Neuronal stem cell (in vitro differentiated cells): ENCODE measurements around the gene METTL21C.

Experiments used
- DNase-seq: peaks from one replicate; pipeline ENCODE4 v3.0.0-alpha.2; 2013; ENCODE audit warnings: low spot score
- H2AFZ ChIP-seq: one replicate; pipeline ENCODE4 v1.6.1; 2013; ENCODE audit warnings: mild to moderate bottlenecking, low read length, inconsistent platforms
- H2AK5ac ChIP-seq: 2 replicates; pipeline ENCODE4 v1.6.1; 2013; ENCODE audit warnings: low read depth, mild to moderate bottlenecking, inconsistent platforms, low read length, moderate library complexity, mixed read lengths
- H2BK120ac ChIP-seq: 2 replicates; pipeline ENCODE4 v1.6.1; 2013; ENCODE audit warnings: low read depth, mild to moderate bottlenecking, inconsistent platforms, low read length, moderate library complexity, mixed read lengths
- H2BK12ac ChIP-seq: one replicate; pipeline ENCODE4 v1.6.1; 2013; ENCODE audit warnings: low read length, inconsistent platforms
- H2BK15ac ChIP-seq: 2 replicates; pipeline ENCODE4 v1.6.1; 2013; ENCODE audit warnings: mild to moderate bottlenecking, low read length, inconsistent platforms, mixed read lengths
- H2BK5ac ChIP-seq: one replicate; pipeline ENCODE4 v1.6.1; 2013; ENCODE audit warnings: inconsistent platforms, mild to moderate bottlenecking, low read length, moderate library complexity
- H3K14ac ChIP-seq: one replicate; pipeline ENCODE4 v1.6.1; 2013; ENCODE audit warnings: low read length, inconsistent platforms
- H3K18ac ChIP-seq: 2 replicates; pipeline ENCODE4 v1.6.1; 2013; ENCODE audit warnings: low read length, inconsistent platforms
- H3K23ac ChIP-seq: 2 replicates; pipeline ENCODE4 v1.6.1; 2013; ENCODE audit warnings: low read depth, mild to moderate bottlenecking, mixed read lengths, low read length, inconsistent platforms; ENCODE audit not compliant: poor library complexity
- H3K27ac ChIP-seq: replicated peaks from 3 replicates; pipeline ENCODE4 v1.5.1; 2013; ENCODE audit warnings: low read length, inconsistent platforms
- H3K27me3 ChIP-seq, 3 experiments: 2 replicates each; pipeline ENCODE4 v1.6.1; 2013; ENCODE audit warnings: low read length in 3 of 3, mild to moderate bottlenecking in 2 of 3, inconsistent platforms in 1 of 3, low read depth in 1 of 3, mixed read lengths in 1 of 3, moderate library complexity in 1 of 3; ENCODE audit not compliant: control insufficient read depth in 3 of 3, insufficient read depth in 3 of 3
- H3K36me3 ChIP-seq, 2 donors: replicated peaks in 1 of 2; 2 replicates each; pipeline ENCODE4 v1.6.1; 2013; ENCODE audit warnings: low read length in 2 of 2; ENCODE audit not compliant: control insufficient read depth in 2 of 2, insufficient read depth in 2 of 2
- H3K4ac ChIP-seq: 2 replicates; pipeline ENCODE4 v1.6.1; 2013; ENCODE audit warnings: inconsistent platforms, mild to moderate bottlenecking, low read length, moderate library complexity
- H3K4me1 ChIP-seq, 2 donors: 1 replicate in 1 of 2; 2 replicates in 1 of 2; pipeline ENCODE4 v1.6.1; 2013; ENCODE audit warnings: low read length in 2 of 2, low read depth in 1 of 2; ENCODE audit not compliant: control insufficient read depth in 2 of 2, insufficient read depth in 1 of 2
- H3K4me2 ChIP-seq: one replicate; pipeline ENCODE4 v1.6.1; 2013; ENCODE audit warnings: mild to moderate bottlenecking, low read length, inconsistent platforms; ENCODE audit not compliant: insufficient read depth, poor library complexity, severe bottlenecking
- H3K4me3 ChIP-seq, 2 donors: 2 replicates each; pipeline ENCODE4 v1.5.1; 2013; ENCODE audit warnings: low read length in 2 of 2, mild to moderate bottlenecking in 2 of 2, inconsistent platforms in 1 of 2, moderate library complexity in 1 of 2
- H3K79me1 ChIP-seq: one replicate; pipeline ENCODE4 v1.6.1; 2013; ENCODE audit warnings: low read depth, mild to moderate bottlenecking, inconsistent platforms, low read length, moderate library complexity
- H3K9ac ChIP-seq: one replicate; pipeline ENCODE4 v1.6.1; 2013; ENCODE audit warnings: mild to moderate bottlenecking, low read depth, low read length, inconsistent platforms; ENCODE audit not compliant: poor library complexity
- H3K9me3 ChIP-seq, 2 donors: replicated peaks in 1 of 2; 2 replicates each; pipeline versions ENCODE3 to v1.6.1; 2013; ENCODE audit warnings: low read length in 2 of 2, mild to moderate bottlenecking in 2 of 2, inconsistent platforms in 1 of 2, low read depth in 1 of 2, mixed read lengths in 1 of 2, moderate library complexity in 1 of 2; ENCODE audit not compliant: control insufficient read depth in 2 of 2, insufficient read depth in 1 of 2
- H4K8ac ChIP-seq: one replicate; pipeline ENCODE4 v1.6.1; 2013; ENCODE audit warnings: low read depth, mild to moderate bottlenecking, inconsistent platforms, low read length, moderate library complexity
- H4K91ac ChIP-seq: one replicate; pipeline ENCODE4 v1.6.1; 2013; ENCODE audit warnings: low read length, low read depth, mild to moderate bottlenecking, inconsistent platforms; ENCODE audit not compliant: poor library complexity
- WGBS, 2 donors: extraction: QIAGEN DNeasy Blood & Tissue Kit; methylation state at CpG; one replicate each; pipeline ENCODE4 v1.1.7; 2013; ENCODE audit warnings: missing lambda C conversion rate in 2 of 2, mixed read lengths in 1 of 2; ENCODE audit not compliant: insufficient read length in 2 of 2, insufficient replicate concordance in 1 of 2; ENCODE audit errors: extremely low coverage in 2 of 2; 5-methylcytosine and 5-hydroxymethylcytosine counted together

The METTL21C gene

DNA sequence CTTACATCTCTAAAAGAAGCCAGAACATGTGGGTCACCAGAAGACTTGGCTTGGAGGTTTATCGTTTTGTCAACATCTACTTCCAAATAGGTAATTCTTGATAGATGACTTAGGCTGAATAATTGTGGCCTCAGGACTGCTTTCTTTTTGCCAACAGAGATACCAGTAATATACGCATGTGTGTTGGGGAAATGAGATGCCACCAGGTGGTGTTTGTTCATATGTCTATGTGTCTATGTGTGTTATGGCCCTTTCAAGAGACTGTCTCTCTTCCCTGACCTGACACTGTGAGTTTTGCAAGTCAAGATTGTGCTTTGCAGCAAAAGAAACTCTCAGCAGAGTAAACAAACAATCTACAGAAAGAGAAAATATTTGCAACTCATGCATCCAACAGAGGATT is 31.6 kb upstream of the METTL21C start:
- Histone ChIP-seq H2BK15ac (no peak overlapping the region), H3K27ac (no peak overlapping the region), H3K23ac (no peak overlapping the region), H3K14ac (no peak overlapping the region), H2AFZ (no peak overlapping the region), H3K79me1 (no peaks in the 10 kb centered on the region), H4K8ac (no peak overlapping the region), H3K27me3 (peaks cover 0 to 4% (median 0%) of the 10 kb centered on the region in 3 experiments), H2BK5ac (no peak overlapping the region), H4K91ac (no peak overlapping the region), H3K4me1 (no peaks in the 10 kb centered on the region), H3K4ac (no peak overlapping the region), H2AK5ac (no peak overlapping the region), H2BK120ac (no peak overlapping the region), H3K4me3 (no peak overlapping the region), H3K9me3 (no peaks in the 10 kb centered on the region), H3K18ac (no peak overlapping the region), H3K9ac (no peak overlapping the region), H3K4me2 (no peak overlapping the region), H3K36me3 (no peaks in the 10 kb centered on the region), H2BK12ac (no peak overlapping the region)
- WGBS, 2 donors, result no CpG with 5 or more reads among the region's 2 CpGs
- DNase-seq, result no peak

DNA sequence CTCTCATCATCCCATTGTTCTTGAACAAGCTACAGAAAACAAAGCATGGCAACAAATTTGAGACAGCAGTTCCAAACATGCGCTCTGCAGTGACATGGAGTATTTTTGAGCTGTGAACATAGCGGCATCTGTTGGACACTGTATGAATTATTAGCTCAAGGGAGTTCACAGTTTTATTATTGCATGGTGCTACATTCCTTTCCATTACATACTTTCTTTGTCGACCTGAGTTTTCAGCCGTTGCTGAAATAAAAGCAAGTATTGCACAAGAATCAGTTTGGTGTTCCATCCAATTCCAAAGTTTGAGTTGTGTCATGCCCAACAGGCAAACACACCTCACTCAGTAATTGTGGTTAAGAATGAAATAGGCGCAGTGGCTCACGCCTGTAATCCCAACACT is 30.1 kb upstream of the METTL21C start:
- no CpG with 5 or more reads among the region's 6 CpGs for WGBS, 2 donors
- no peak for DNase-seq

DNA sequence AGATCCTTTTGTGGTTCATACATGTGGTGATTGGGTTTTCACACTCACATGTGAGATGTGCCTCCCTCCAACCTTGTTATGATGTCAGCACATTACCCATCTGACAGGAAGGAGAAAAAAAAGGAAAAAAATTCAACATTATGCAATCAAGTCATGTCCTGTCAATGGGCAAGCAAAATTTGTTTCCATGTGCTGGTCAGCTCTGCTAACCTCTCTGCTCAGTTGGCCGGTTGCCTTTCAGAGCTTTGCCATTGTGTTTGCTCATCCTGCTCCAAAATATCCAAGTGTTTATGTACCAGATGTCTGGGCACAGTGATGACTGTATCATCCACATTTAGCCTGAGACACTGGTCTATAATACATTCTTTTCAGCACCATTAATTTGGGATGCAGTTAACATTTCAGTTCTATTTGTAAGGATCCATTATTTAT is 27.0 kb upstream of the METTL21C start:
- Histone ChIP-seq H3K4me3 (no peak overlapping the region), H3K27me3 (peaks cover 0 to 4% (median 0%) of the 10 kb centered on the region in 3 experiments), H3K4ac (no peak overlapping the region), H2BK15ac (no peak overlapping the region), H2AFZ (no peak overlapping the region), H3K18ac (no peak overlapping the region), H4K91ac (no peak overlapping the region), H3K4me2 (no peak overlapping the region), H2AK5ac (no peak overlapping the region), H4K8ac (no peak overlapping the region), H3K36me3 (no peaks in the 10 kb centered on the region), H3K9ac (no peak overlapping the region), H3K4me1 (no peaks in the 10 kb centered on the region), H2BK5ac (no peak overlapping the region), H3K79me1 (no peaks in the 10 kb centered on the region), H3K9me3 (no peaks in the 10 kb centered on the region), H2BK12ac (no peak overlapping the region), H3K14ac (no peak overlapping the region), H3K27ac (no peak overlapping the region), H3K23ac (no peak overlapping the region), H2BK120ac (no peak overlapping the region)
- DNase-seq, result no peak
- WGBS, 2 donors, result no CpG with 5 or more reads among the region's 1 CpG

More for the DNA sequence above, 30.1 kb upstream of the METTL21C start:
- H3K27me3 ChIP-seq, result peaks cover 0 to 4% (median 0%) of the 10 kb centered on the region in 3 experiments
- no peak overlapping the region for H3K14ac ChIP-seq
- H2BK15ac ChIP-seq, result no peak overlapping the region
- H3K4me1 ChIP-seq, result no peaks in the 10 kb centered on the region
- H3K9ac ChIP-seq, result no peak overlapping the region
- H2AK5ac ChIP-seq, result no peak overlapping the region
- H3K4me2 ChIP-seq, result no peak overlapping the region
- no peak overlapping the region for H2BK120ac ChIP-seq
- H2BK12ac ChIP-seq, result no peak overlapping the region
- H3K18ac ChIP-seq, result no peak overlapping the region
- no peaks in the 10 kb centered on the region for H3K79me1 ChIP-seq
- H3K23ac ChIP-seq, result no peak overlapping the region
- no peak overlapping the region for H3K4ac ChIP-seq
- no peak overlapping the region for H2BK5ac ChIP-seq
- no peak overlapping the region for H2AFZ ChIP-seq
- H3K27ac ChIP-seq, result no peak overlapping the region
- no peaks in the 10 kb centered on the region for H3K36me3 ChIP-seq
- no peaks in the 10 kb centered on the region for H3K9me3 ChIP-seq
- no peak overlapping the region for H4K8ac ChIP-seq
- H3K4me3 ChIP-seq, result no peak overlapping the region
- H4K91ac ChIP-seq, result no peak overlapping the region

DNA sequence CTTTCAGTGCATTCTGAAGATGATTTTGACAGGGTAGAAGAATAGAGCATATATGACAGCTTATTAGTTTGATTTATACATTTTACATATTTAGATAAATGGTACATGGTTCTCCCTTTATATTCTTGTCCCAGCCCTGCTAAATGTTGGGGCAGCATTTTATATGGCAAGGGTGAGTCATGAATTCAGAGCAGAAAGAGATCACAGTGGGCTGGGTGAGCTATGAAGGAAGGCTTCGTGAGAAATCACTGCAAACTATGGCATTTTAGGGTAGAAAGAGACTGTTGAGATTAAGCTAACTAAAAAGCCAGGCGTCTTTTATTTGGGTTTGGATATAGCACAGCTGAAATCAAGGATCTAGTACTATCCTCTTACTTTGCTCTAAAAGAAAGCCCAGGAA is 23.9 kb upstream of the METTL21C start:
- Histone ChIP-seq H3K79me1 (no peaks in the 10 kb centered on the region), H2AFZ (peak overlapping the region; percentile 29), H3K4ac (no peak overlapping the region), H2BK15ac (no peak overlapping the region), H3K4me2 (no peak overlapping the region), H3K18ac (no peak overlapping the region), H3K4me3 (no peak overlapping the region), H3K27me3 (peaks cover 0 to 4% (median 0%) of the 10 kb centered on the region in 3 experiments), H3K23ac (no peak overlapping the region), H2BK5ac (no peak overlapping the region), H2BK120ac (no peak overlapping the region), H3K27ac (no peak overlapping the region), H3K9me3 (no peaks in the 10 kb centered on the region), H4K8ac (no peak overlapping the region), H3K36me3 (no peaks in the 10 kb centered on the region), H3K4me1 (no peaks in the 10 kb centered on the region), H3K14ac (no peak overlapping the region), H2AK5ac (no peak overlapping the region), H2BK12ac (no peak overlapping the region), H4K91ac (no peak overlapping the region), H3K9ac (no peak overlapping the region)
- no CpG with 5 or more reads among the region's 2 CpGs for WGBS, 2 donors
- DNase-seq, result no peak
